ENCODE data around the gene MGA.

DNA sequence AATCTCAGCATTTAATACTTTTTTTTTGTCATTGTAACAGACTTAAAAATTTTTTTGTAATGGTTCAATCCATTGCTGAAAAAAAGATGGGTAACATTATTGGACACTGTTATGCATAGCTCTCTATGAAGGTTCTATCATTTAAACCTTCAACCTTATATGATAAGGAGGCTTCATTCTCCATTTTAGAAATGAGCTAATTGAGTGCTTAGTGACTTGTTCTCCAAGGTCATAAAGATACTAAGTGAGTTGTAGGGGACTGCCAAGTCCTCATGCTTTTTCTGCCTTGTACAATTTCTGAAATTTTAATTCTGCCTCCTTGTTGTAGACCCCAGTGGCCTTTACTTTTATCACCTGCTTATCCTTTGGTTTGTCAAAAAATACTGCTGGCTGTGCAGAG is 56.7 kb downstream of the MGA start:
- TF ChIP-seq, protein P1, sequence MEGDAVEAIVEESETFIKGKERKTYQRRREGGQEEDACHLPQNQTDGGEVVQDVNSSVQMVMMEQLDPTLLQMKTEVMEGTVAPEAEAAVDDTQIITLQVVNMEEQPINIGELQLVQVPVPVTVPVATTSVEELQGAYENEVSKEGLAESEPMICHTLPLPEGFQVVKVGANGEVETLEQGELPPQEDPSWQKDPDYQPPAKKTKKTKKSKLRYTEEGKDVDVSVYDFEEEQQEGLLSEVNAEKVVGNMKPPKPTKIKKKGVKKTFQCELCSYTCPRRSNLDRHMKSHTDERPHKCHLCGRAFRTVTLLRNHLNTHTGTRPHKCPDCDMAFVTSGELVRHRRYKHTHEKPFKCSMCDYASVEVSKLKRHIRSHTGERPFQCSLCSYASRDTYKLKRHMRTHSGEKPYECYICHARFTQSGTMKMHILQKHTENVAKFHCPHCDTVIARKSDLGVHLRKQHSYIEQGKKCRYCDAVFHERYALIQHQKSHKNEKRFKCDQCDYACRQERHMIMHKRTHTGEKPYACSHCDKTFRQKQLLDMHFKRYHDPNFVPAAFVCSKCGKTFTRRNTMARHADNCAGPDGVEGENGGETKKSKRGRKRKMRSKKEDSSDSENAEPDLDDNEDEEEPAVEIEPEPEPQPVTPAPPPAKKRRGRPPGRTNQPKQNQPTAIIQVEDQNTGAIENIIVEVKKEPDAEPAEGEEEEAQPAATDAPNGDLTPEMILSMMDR (IDR thresholded peaks at IDR 0.05; ENCODE audit: low read depth, low read length, poor library complexity, severe bottlenecking): no peak
- no peak for TF ChIP-seq EZH2phosphoT487 (IDR thresholded peaks at IDR 0.05; ENCODE audit: borderline replicate concordance, low read length)

Measured in DOHH2 (cell line).